HUDEP-2 (cell line): ENCODE results near the gene LCE6A.
A peak's percentile ranks its signal among the peaks of the same experiment; 100 is the strongest.

Experiments
- DNase-seq, 76 experiments: peaks; one replicate each; lab custom pipeline; 2025; ENCODE audit not compliant: unreplicated experiment in 76 of 76; lab: John Stamatoyannopoulos, UW

LCE6A gene

GRCh38 chr1:152871731-152872126 lies 29.1 kb downstream of the LCE6A start:
- no peak for DNase-seq

- DNase-seq, result no peak
Measured at GRCh38 chr1:152873495-152873894, 30.8 kb downstream of the LCE6A start.

DNA sequence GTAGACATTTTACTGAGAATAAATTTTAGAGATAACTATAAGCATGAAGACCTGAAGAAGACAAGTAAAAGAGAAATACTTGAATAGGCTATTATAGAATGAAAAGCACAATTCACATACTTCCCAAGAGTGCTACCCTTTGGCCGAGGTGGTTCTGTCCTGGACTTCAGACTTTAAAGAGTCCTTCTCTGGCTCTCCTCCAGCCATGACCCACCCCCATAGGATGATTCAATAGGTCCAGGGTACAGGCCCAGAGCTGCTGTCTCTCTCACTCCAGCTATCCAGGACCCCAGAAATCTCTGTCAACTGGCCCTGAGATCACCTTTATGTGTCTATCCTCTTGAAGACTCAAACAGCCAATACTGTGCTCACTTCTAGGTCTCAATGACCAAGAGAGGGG lies 34.2 kb downstream of the LCE6A start:
- DNase-seq, result no peak

- peak in 36 of 76 experiments; percentile 2 to 57 (median 17) for DNase-seq
Measured at GRCh38 chr1:152878042-152878441, 35.4 kb downstream of the LCE6A start, which contains the start of gene SMCP. SMCP (plus strand) TSS chr1:152878322; CDS start chr1:152884423, 6,101 bp downstream.

DNA sequence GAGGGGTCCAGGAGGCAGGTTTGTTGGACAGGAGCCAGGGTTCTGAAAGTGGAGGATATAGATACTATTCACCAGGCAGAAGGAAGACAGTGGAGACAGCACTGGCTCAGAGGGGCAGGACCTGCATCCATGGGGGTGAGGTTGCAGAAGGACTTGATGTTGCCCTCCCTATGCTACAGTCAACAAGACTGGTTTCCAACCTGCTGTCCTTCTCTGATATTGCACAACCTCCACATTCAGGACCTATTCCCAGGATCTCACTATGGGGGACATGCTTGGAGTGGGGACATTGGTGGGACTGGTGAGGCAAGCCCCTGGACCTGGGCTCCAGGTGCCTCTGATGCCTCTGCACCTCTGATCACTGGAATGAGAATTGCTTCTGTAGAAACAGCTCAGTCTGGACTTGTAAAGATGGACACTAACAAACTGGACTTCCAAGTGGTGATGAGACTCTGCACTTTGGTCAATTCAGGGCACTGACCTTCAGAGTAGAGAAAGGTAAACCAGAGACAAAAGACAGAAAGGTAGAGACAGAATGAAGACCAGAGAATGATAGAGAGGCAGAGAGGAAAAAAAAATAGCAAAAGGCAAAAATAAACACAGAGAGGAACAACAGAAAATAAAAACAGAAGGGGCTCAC lies 37.0 kb downstream of the LCE6A start:
- DNase-seq, result no peak

DNA sequence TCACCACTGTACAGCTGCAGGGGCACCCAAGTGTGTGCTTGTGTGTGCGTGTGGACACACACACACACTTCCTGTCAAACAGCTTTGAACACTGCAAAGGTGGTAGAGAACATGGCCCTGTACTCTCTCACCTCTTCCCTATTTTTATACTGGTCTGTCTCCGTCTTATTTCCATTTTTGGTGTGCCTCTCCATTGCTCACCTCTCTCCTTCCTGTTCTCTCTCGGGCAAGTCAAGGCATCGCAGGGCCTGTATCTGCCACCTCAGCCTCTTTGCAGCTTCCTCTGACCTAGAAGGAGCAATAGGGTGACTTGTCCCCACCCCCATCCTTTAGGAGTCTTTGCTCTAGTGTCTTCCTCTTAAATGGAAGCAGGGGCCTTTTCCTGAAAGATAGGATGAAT lies 37.7 kb downstream of the LCE6A start:
- no peak for DNase-seq

GRCh38 chr1:152880907-152881306 lies 38.3 kb downstream of the LCE6A start:
- DNase-seq, result no peak

GRCh38 chr1:152884085-152884484 lies 41.4 kb downstream of the LCE6A start:
- DNase-seq, result no peak

DNA sequence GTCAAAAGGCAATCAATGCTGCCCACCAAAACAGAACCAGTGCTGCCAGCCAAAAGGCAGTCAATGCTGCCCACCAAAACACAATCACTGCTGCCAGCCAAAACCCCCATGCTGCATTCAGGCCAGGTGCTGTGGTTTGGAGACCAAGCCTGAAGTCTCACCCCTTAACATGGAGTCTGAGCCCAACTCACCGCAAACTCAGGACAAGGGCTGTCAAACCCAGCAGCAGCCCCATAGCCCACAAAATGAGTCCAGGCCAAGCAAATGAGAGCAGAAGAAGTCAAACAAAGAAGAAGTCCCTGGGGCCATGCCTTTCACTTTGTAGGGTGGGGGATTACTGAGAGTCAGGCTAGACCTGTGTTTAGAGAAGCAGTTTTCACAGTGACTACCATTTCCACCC lies 41.9 kb downstream of the LCE6A start:
- DNase-seq, result no peak

DNA sequence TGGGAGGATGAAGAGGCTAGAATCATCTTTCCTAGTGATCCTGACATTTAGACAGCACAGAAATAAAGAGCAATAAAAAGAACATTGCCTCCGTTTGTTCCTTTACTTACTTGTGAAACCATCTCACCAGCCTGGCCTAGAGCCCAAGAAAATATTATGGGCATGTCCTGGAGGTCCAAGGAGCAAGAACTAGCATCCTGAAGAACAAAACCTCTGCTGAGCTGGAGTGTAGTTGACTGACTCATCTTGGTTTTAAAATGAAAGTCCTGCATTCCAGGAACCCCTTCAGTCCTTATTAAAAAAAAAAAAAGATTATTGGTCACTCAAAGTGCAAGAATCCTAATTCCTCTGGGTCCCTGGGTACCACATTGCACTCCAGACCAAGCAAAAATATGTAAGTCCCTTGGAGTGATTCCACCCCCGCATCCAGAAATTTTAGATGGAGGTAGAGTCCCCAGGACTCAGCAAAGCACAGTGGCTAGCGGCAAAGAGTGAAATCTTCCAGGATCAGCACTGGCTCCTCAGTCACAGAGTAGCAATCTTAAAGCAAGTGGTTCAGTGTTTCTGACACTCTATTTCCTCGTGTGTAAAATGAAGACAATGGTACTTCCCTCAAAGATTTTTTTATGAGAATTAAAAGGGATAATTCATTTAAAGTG lies 42.4 kb downstream of the LCE6A start:
- no peak for DNase-seq

DNA sequence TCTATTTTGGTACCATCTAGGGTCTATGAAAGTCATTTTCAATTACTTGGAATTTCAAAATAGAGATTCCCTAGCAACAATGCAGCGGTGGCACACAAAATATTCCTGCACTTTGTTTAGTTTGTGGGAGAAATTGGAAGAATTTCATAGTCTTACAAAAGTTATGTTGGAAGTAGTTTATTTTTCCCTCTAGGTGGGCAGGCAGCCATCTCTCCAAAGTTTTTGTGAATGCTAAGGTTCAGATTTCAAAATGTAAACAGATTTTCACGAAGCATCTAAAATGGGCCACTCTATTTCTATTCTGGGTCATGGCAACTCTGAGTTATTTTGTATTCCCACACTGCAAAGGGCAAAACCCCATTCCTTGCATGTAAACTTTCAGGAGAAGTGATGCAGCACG lies 43.4 kb downstream of the LCE6A start:
- no peak for DNase-seq

DNA sequence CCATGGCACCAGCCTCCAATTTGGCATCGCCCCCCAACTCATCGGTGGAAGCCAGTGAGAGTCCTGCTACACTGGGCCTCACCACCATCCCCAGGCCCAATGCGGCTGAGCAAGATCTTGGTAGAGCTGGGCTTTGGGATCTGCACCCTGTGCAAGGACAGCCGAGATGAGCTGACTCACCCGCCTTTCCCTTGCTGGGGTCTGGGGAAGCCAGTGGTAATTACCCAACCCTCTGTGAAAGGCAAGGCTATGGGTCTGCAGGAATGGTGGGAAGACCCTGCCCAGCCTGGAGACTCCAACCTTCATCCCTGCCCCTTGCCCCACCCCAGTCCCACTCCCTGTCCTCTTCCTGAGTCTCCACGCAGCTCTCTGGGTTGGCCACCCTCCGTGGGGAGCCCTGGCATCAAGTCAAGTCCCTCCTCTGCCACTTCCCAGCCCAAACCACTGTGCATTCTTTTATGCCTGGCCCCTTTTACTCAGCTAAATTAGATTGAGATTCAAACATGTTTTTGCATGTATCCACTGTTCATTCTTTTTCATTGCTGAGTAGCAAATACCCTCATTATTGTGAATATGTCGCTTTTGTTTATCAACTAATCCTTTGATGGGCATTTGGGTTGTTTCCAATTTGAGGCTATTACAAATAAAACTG lies 44.2 kb downstream of the LCE6A start:
- no peak for DNase-seq

DNA sequence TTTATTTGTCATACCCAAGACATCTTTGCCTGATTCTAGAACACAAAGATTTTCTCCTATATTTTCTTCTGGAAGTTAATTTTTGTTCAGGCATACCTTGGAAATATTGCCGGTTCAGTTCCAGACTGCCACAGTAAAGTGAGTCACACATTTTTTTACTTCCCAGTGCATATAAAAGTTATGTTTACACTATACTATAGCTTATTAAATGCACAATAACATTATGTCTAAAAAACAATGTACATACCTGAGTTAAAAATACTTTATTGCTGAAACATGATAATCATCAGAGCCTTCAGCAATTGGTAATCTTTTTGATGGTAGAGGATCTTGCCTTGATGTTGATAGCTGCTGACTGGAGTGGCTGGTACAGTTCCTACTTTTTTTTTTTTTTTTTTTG lies 45.5 kb downstream of the LCE6A start:
- DNase-seq, result no peak
